ENCODE data around the gene TPSAB1. TPM values are rescaled to one million over a fixed set of nuclear protein-coding genes. Genes with fewer than 3 reads are reported as not detected.

The TPSAB1 gene
- total and polyA plus RNA-seq, 10 donors = 0.26 to 17.9 (median 1.1) TPM; not detected in 1

DNA sequence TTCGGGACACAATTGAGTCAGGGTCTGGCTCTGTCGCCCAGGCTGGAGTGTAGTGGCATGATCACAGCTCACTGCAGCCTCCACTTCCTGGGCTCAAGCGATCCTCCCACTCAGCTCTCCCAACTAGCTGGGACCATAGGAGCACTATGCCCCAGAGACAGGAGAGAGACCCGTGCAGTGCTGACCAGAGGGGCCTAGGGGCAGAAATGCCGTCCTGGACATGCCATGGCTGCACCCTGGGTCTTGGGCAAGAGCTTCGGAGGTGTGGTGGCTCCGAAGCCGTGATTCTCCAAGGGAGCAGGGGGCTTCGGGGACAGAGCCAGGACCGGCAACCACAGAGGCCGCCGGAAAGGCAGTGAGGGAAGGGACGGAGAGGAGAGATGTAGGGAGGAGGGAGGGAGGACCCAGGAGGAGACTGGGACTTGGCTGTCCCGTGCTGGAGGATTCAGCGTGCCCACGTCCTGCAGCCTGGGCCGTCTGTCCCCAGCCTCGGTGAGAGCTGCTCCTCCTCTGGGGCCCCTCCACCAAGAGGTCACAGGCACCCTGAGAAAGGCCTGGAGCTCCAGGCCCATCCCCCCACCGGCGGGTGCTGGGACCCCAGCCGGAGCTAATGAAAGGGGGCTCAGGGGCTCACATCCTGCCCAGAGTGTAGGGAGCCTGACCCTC, 37.2 kb downstream of the TPSAB1 start:
- Histone ChIP-seq H3K4me3 (no peak overlapping the region), H3K36me3 (no peaks in the 10 kb centered on the region), H3K4me1 (peaks cover 0 to 25% (median 2%) of the 10 kb centered on the region in 6 donors), H3K27me3 (replicated peaks in 1 of 7) (peaks cover 0 to 78% (median 31%) of the 10 kb centered on the region in 7 donors), H3K9me3 (no peaks in the 10 kb centered on the region), H3K27ac (no peak overlapping the region)
- no peak for DNase-seq
- TF ChIP-seq POLR2AphosphoS5 (IDR thresholded peaks at IDR 0.05) = no peak
- TF ChIP-seq POLR2A (IDR thresholded peaks at IDR 0.05) = no peak
- TF ChIP-seq CTCF (IDR thresholded peaks at IDR 0.05 in 8 of 11, conservative IDR thresholded peaks at IDR 0.05 in 3 of 11) = no peak
- 31 to 42% (median 39%) methylated on average over 17 to 21 of the region's 21 CpGs for WGBS, 5 donors
- intact Hi-C loops (cut with DNase I; ENCODE audit: low total_unique reads) = no loop called here

DNA sequence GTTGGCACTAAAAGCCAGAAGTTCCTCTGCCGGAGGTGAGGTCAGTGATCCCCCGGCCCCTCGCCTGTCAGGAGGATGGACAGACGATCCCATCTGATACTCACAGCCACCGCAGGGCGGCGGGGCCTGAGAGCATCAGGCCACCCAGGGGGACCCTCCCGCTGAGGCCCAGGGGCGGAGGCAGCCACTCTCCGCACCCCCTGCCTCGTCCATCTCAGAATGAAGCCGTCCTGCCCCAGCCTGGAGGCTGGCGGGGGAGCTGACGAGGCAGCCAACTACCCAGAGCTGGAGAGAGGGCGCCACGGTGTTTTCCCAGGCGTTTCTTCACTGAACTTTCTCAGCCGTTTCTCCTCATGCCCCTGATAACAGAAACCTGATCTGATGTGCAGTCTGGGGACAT, 38.0 kb downstream of the TPSAB1 start:
- Histone ChIP-seq H3K9me3 (no peaks in the 10 kb centered on the region), H3K27me3 (replicated peaks in 1 of 7) (peaks cover 0 to 76% (median 31%) of the 10 kb centered on the region in 7 donors), H3K4me3 (no peak overlapping the region), H3K4me1 (peaks cover 0 to 32% (median 5%) of the 10 kb centered on the region in 6 donors), H3K36me3 (no peaks in the 10 kb centered on the region), H3K27ac (no peak overlapping the region)
- intact Hi-C loops (cut with DNase I; ENCODE audit: low total_unique reads) = no loop called here
- DNase-seq = no peak
- 11 to 28% (median 14%) methylated on average over 6 to 18 of the region's 18 CpGs for WGBS, 5 donors
- no peak for TF ChIP-seq POLR2AphosphoS5 (IDR thresholded peaks at IDR 0.05)
- no peak for TF ChIP-seq CTCF (IDR thresholded peaks at IDR 0.05 in 8 of 11, conservative IDR thresholded peaks at IDR 0.05 in 3 of 11)
- TF ChIP-seq POLR2A (IDR thresholded peaks at IDR 0.05) = no peak

GRCh38 chr16:1279081-1279944, 38.8 kb downstream of the TPSAB1 start:
- no peak overlapping the region for H3K27ac ChIP-seq
- DNase-seq = no peak
- no peak overlapping the region for H3K4me3 ChIP-seq
- peaks cover 0 to 76% (median 31%) of the 10 kb centered on the region in 7 donors for H3K27me3 ChIP-seq (replicated peaks in 1 of 7)
- no peaks in the 10 kb centered on the region for H3K9me3 ChIP-seq
- no peak for TF ChIP-seq CTCF (IDR thresholded peaks at IDR 0.05 in 8 of 11, conservative IDR thresholded peaks at IDR 0.05 in 3 of 11)
- 71 to 84% (median 75%) methylated on average over 25 to 30 of the region's 30 CpGs for WGBS, 5 donors
- intact Hi-C loops (cut with DNase I; ENCODE audit: low total_unique reads) = no loop called here
- H3K36me3 ChIP-seq = no peaks in the 10 kb centered on the region
- peaks cover 0 to 34% (median 5%) of the 10 kb centered on the region in 6 donors for H3K4me1 ChIP-seq

Data from spleen (tissue), 11 donors.